Measurements from ENCODE around the gene TRANK1. TPM values are rescaled to one million over a fixed set of nuclear protein-coding genes. Genes with fewer than 3 reads are reported as not detected.
"Not testable (repeated sequence)": the region's sequence is repeated elsewhere in the genome, so short reads cannot be mapped to it uniquely, and the experiment has no call there.

TRANK1 gene
- total RNA-seq, 1 donor from 2014 or later: 5.7 TPM

DNA sequence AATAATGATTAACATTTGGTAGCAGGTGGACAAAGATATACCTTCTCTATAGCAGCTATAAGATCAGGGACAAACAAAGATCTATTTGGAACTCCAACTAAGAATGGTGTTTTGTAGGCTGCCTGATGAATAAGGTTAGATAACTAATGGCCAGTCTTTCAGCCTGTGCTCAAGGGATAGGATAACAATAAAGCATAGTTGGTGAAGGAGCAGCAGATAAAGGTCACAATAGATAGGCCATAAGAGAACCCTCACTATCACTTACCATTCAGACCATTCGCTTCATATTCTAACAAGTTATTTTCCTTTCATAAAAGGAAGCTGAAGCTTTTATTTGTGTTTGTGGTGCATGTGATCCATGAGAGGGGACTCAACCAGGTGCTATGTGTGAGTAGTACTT is 28.3 kb upstream of the TRANK1 start:
- Histone ChIP-seq H3K36me3 (ENCODE audit: control insufficient read depth in 3 of 3, insufficient read depth in 3 of 3, low read length in 3 of 3) (no peaks in the 10 kb centered on the region), H3K9me3 (ENCODE audit: control insufficient read depth in 3 of 3, low read length in 3 of 3) (no peaks in the 10 kb centered on the region), H3K4me1 (ENCODE audit: control insufficient read depth in 3 of 3, insufficient read depth in 3 of 3, low read length in 3 of 3) (no peaks in the 10 kb centered on the region), H3K4me3 (ENCODE audit: low read length in 3 of 3) (no peak overlapping the region), H3K9ac (ENCODE audit: low read depth in 1 of 3, low read length in 3 of 3) (no peak overlapping the region), H3K27ac (ENCODE audit: low read depth, low read length) (no peak overlapping the region), H3K27me3 (ENCODE audit: control insufficient read depth in 3 of 3, insufficient read depth in 3 of 3, low read length in 3 of 3) (no peaks in the 10 kb centered on the region)

DNA sequence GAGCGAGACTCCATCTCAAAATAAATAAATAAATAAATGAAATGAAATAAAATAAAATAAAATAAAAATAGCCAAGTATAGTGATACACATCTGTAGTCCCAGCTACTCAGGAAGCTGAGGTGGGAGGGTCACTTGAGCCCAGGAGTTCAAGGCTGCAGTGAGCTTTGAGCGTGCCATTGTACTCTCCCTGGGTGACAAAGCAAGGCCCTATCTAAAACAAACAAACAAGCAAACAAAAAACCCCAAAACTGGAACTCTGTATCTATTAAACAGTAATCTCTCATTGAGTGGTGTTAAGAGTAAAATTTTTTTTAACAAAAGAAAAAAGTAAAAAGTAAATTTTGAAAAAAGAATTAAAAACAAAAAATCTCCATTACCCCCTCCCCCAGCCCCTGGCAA is 27.3 kb upstream of the TRANK1 start:
- H3K36me3 ChIP-seq (ENCODE audit: control insufficient read depth in 3 of 3, insufficient read depth in 3 of 3, low read length in 3 of 3): no peaks in the 10 kb centered on the region
- H3K27ac ChIP-seq (ENCODE audit: low read depth, low read length): no peak overlapping the region
- no peak overlapping the region for H3K9ac ChIP-seq (ENCODE audit: low read depth in 1 of 3, low read length in 3 of 3)
- H3K4me3 ChIP-seq (ENCODE audit: low read length in 3 of 3): no peak overlapping the region
- H3K4me1 ChIP-seq (ENCODE audit: control insufficient read depth in 3 of 3, insufficient read depth in 3 of 3, low read length in 3 of 3): no peaks in the 10 kb centered on the region
- H3K27me3 ChIP-seq (ENCODE audit: control insufficient read depth in 3 of 3, insufficient read depth in 3 of 3, low read length in 3 of 3): no peaks in the 10 kb centered on the region
- no peaks in the 10 kb centered on the region for H3K9me3 ChIP-seq (ENCODE audit: control insufficient read depth in 3 of 3, low read length in 3 of 3)

DNA sequence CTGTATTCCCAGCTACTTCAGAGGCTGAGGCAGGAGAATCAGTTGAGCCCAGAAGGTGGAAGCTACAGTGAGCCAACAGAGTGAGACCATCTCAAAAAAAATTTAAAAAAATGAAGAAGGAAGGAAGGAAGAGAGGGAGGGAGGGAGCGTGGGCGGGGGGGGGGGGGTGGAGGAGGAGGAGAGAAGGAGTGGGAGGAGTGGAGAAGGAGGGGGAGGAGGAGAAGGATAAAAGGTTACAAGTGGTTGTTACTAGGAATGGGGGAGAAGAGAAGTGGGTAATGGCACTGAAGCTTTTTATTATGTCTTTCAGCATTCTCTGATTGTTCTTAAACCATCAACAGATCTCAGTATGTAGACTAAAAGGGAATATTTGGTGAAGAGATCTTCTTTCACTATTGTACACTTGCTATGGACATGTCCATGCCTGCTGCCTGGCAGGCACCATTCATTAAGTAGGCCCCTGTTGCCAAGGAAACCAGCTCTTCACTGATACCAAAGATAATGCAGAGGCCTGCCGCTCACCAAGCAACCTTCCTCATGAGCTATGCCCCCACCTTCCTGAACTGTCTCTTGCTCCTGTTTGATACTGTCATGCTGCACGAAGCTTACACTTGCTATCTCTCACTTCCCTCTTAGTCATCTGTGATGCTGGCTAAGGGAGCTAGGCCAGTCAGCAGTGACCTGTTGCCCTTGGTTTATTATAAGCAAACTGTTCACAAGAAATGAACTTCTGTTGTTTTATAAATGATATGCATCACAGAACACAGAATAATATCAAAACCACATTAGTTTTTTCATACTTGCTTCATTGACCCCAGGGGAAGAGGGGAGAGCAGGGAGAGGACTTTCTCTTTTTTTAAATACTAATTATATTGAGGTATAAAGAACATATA is 24.9 kb upstream of the TRANK1 start:
- no peaks in the 10 kb centered on the region for H3K9me3 ChIP-seq (ENCODE audit: control insufficient read depth in 3 of 3, low read length in 3 of 3)
- no peaks in the 10 kb centered on the region for H3K27me3 ChIP-seq (ENCODE audit: control insufficient read depth in 3 of 3, insufficient read depth in 3 of 3, low read length in 3 of 3)
- H3K27ac ChIP-seq (ENCODE audit: low read depth, low read length): no peak overlapping the region
- H3K4me1 ChIP-seq (ENCODE audit: control insufficient read depth in 3 of 3, insufficient read depth in 3 of 3, low read length in 3 of 3): no peaks in the 10 kb centered on the region
- H3K4me3 ChIP-seq (ENCODE audit: low read length in 3 of 3): no peak overlapping the region
- H3K9ac ChIP-seq (ENCODE audit: low read depth in 1 of 3, low read length in 3 of 3): no peak overlapping the region
- H3K36me3 ChIP-seq (ENCODE audit: control insufficient read depth in 3 of 3, insufficient read depth in 3 of 3, low read length in 3 of 3): no peaks in the 10 kb centered on the region

DNA sequence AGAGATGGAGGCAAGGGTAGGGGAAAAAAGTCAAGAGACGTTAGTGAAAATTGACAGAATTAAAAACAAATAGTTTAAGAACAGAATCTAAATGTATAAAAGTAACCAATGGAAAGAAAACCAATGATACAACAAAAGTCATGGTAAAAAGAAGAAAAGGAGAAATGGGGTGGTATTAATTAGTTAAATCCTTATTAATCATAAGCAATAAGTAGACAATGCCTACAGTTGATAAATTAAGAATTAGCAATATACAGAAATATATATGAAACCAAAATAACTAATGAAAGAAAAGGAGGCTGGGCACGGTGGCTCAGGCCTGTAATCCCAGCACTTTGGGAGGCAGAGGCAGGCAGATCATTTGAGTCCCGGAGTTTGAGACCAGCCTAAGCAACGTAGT is 24.2 kb upstream of the TRANK1 start:
- no peaks in the 10 kb centered on the region for H3K9me3 ChIP-seq (ENCODE audit: control insufficient read depth in 3 of 3, low read length in 3 of 3)
- no peaks in the 10 kb centered on the region for H3K4me1 ChIP-seq (ENCODE audit: control insufficient read depth in 3 of 3, insufficient read depth in 3 of 3, low read length in 3 of 3)
- no peak overlapping the region for H3K27ac ChIP-seq (ENCODE audit: low read depth, low read length)
- no peaks in the 10 kb centered on the region for H3K36me3 ChIP-seq (ENCODE audit: control insufficient read depth in 3 of 3, insufficient read depth in 3 of 3, low read length in 3 of 3)
- no peak overlapping the region for H3K4me3 ChIP-seq (ENCODE audit: low read length in 3 of 3)
- H3K27me3 ChIP-seq (ENCODE audit: control insufficient read depth in 3 of 3, insufficient read depth in 3 of 3, low read length in 3 of 3): no peaks in the 10 kb centered on the region
- H3K9ac ChIP-seq (ENCODE audit: low read depth in 1 of 3, low read length in 3 of 3): no peak overlapping the region

DNA sequence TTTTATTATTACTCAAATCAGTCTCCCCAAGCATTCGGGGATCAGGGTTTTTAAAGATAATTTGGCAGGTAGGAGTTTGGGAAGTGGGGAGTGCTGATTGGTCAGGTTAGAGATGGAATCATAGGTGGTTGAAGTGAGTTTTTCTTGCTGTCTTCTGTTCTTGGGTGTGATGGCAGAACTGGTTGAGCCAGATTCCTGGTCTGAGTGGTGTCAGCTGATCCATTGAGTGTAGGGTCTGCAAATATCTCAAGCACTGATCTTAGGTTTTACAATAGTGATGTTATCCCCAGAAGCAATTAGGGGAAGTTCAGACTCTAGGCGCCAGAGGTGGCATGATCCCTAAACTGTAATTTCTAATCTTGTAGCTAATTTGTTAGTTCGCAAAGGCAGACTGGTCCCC is 20.6 kb upstream of the TRANK1 start:
- no peak overlapping the region for H3K9ac ChIP-seq (ENCODE audit: low read depth in 1 of 3, low read length in 3 of 3)
- H3K27ac ChIP-seq (ENCODE audit: low read depth, low read length): no peak overlapping the region
- no peak overlapping the region for H3K4me3 ChIP-seq (ENCODE audit: low read length in 3 of 3)
- H3K36me3 ChIP-seq (ENCODE audit: control insufficient read depth in 3 of 3, insufficient read depth in 3 of 3, low read length in 3 of 3): no peaks in the 10 kb centered on the region
- no peaks in the 10 kb centered on the region for H3K4me1 ChIP-seq (ENCODE audit: control insufficient read depth in 3 of 3, insufficient read depth in 3 of 3, low read length in 3 of 3)
- no peaks in the 10 kb centered on the region for H3K9me3 ChIP-seq (ENCODE audit: control insufficient read depth in 3 of 3, low read length in 3 of 3)
- H3K27me3 ChIP-seq (ENCODE audit: control insufficient read depth in 3 of 3, insufficient read depth in 3 of 3, low read length in 3 of 3): no peaks in the 10 kb centered on the region

DNA sequence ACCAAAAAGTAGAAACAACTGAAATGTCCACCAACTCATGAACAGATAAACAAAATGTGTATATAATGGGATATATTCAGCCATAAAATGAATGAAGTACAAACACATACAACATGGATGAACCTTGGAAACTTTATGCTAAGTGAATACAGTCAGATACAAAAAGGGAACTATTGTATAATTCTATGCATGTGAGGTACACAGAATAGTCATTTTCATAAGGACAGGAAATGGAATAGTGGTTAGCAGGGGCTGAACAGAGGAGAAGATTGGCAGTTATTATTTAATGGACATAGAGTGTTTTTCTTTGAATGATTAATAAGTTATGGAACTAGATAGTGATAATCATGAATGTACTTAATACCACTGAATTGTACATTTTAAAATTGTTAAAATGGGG is 20.0 kb upstream of the TRANK1 start:
- H3K9ac ChIP-seq (ENCODE audit: low read depth in 1 of 3, low read length in 3 of 3): no peak overlapping the region
- no peaks in the 10 kb centered on the region for H3K27me3 ChIP-seq (ENCODE audit: control insufficient read depth in 3 of 3, insufficient read depth in 3 of 3, low read length in 3 of 3)
- H3K9me3 ChIP-seq (ENCODE audit: control insufficient read depth in 3 of 3, low read length in 3 of 3): no peaks in the 10 kb centered on the region
- no peaks in the 10 kb centered on the region for H3K36me3 ChIP-seq (ENCODE audit: control insufficient read depth in 3 of 3, insufficient read depth in 3 of 3, low read length in 3 of 3)
- H3K27ac ChIP-seq (ENCODE audit: low read depth, low read length): no peak overlapping the region
- H3K4me1 ChIP-seq (ENCODE audit: control insufficient read depth in 3 of 3, insufficient read depth in 3 of 3, low read length in 3 of 3): no peaks in the 10 kb centered on the region
- H3K4me3 ChIP-seq (ENCODE audit: low read length in 3 of 3): no peak overlapping the region

DNA sequence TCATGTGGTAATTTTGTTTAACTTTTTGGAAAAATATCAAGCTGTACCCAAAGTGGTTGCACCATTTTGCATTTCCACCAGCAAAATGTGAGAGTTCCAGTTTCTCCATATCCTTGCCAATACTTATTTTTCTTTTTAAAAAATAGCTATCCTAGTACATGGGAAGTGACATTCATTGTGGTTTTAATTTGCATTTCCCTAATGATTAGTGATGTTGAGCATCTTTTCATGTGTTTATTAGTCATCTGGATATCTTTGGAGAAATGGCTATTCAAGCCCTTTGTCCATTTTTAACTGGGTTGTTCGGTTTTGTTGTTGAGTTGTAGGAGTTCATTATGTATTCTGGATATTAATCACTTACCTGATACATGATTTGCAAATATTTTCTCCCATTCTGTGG is 19.5 kb upstream of the TRANK1 start:
- Histone ChIP-seq H3K4me1 (ENCODE audit: control insufficient read depth in 3 of 3, insufficient read depth in 3 of 3, low read length in 3 of 3) (no peaks in the 10 kb centered on the region), H3K9ac (ENCODE audit: low read depth in 1 of 3, low read length in 3 of 3) (no peak overlapping the region), H3K36me3 (ENCODE audit: control insufficient read depth in 3 of 3, insufficient read depth in 3 of 3, low read length in 3 of 3) (no peaks in the 10 kb centered on the region), H3K4me3 (ENCODE audit: low read length in 3 of 3) (no peak overlapping the region), H3K27ac (ENCODE audit: low read depth, low read length) (no peak overlapping the region), H3K27me3 (ENCODE audit: control insufficient read depth in 3 of 3, insufficient read depth in 3 of 3, low read length in 3 of 3) (no peaks in the 10 kb centered on the region), H3K9me3 (ENCODE audit: control insufficient read depth in 3 of 3, low read length in 3 of 3) (no peaks in the 10 kb centered on the region)

DNA sequence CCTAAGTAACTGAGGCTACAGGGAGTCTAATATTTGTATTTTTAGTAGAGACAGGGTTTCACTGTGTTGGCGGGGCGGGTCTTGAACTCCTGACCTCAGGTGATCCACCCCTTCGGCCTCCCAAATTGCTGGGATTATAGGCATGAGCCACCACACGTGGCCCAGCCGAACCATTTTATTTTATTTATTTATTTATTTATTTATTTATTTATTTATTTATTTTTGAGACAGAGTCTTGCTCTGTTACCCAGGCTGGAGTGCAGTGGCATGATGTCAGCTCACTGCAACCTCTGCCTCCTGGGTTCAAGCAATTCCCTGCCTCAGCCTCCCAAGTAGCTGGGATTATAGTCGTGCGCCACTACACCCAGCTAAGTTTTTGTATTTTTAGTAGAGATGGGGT is 18.2 kb upstream of the TRANK1 start:
- not testable (repeated sequence) for H3K36me3 ChIP-seq (ENCODE audit: control insufficient read depth in 3 of 3, insufficient read depth in 3 of 3, low read length in 3 of 3); H3K4me3 ChIP-seq (ENCODE audit: low read length in 3 of 3); H3K27me3 ChIP-seq (ENCODE audit: control insufficient read depth in 3 of 3, insufficient read depth in 3 of 3, low read length in 3 of 3); H3K27ac ChIP-seq (ENCODE audit: low read depth, low read length); H3K9ac ChIP-seq (ENCODE audit: low read depth in 1 of 3, low read length in 3 of 3); H3K4me1 ChIP-seq (ENCODE audit: control insufficient read depth in 3 of 3, insufficient read depth in 3 of 3, low read length in 3 of 3); H3K9me3 ChIP-seq (ENCODE audit: control insufficient read depth in 3 of 3, low read length in 3 of 3)

DNA sequence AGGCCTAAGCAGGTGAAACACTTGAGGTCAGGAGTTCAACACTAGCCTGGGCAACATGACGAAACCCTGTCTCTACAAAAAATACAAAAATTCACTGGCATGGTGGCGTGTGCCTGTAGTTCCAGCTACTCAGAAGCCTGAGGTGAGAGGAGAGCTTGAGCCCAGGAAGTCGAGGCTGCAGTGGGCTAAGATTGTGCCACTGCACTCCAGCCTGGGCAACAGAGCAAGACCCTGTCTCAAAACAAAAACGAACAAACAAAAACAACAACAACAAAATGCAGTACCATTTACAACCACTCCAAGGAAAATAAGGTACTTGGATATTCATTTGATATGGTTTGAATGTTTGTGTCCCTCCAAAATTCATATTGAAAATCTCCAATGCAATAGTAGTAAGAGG is 15.6 kb upstream of the TRANK1 start:
- H3K27me3 ChIP-seq (ENCODE audit: control insufficient read depth in 3 of 3, insufficient read depth in 3 of 3, low read length in 3 of 3): no peaks in the 10 kb centered on the region
- no peaks in the 10 kb centered on the region for H3K36me3 ChIP-seq (ENCODE audit: control insufficient read depth in 3 of 3, insufficient read depth in 3 of 3, low read length in 3 of 3)
- H3K9me3 ChIP-seq (ENCODE audit: control insufficient read depth in 3 of 3, low read length in 3 of 3): no peaks in the 10 kb centered on the region
- H3K4me1 ChIP-seq (ENCODE audit: control insufficient read depth in 3 of 3, insufficient read depth in 3 of 3, low read length in 3 of 3): no peaks in the 10 kb centered on the region
- no peak overlapping the region for H3K27ac ChIP-seq (ENCODE audit: low read depth, low read length)
- H3K4me3 ChIP-seq (ENCODE audit: low read length in 3 of 3): no peak overlapping the region
- no peak overlapping the region for H3K9ac ChIP-seq (ENCODE audit: low read depth in 1 of 3, low read length in 3 of 3)

DNA sequence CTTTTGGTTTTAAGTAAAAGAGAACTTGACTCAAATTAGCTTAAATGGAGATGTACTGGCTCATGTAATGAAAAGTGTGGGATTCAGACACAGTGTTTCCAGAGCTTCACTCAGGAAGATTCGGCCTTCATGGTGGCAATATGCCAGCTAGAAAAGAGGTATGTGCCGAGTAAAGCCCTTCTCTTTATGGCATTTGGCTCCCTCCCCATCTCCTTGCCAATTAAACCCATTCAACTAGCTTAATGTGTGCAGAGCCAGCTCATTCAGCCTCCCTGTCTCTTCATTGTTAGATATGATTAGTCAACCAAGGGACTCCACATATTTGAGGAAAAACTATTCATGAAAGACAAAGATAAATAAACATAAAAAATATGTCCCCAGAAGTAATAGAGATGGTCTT is 15.0 kb upstream of the TRANK1 start:
- Histone ChIP-seq H3K27me3 (ENCODE audit: control insufficient read depth in 3 of 3, insufficient read depth in 3 of 3, low read length in 3 of 3) (no peaks in the 10 kb centered on the region), H3K36me3 (ENCODE audit: control insufficient read depth in 3 of 3, insufficient read depth in 3 of 3, low read length in 3 of 3) (no peaks in the 10 kb centered on the region), H3K9ac (ENCODE audit: low read depth in 1 of 3, low read length in 3 of 3) (no peak overlapping the region), H3K4me1 (ENCODE audit: control insufficient read depth in 3 of 3, insufficient read depth in 3 of 3, low read length in 3 of 3) (no peaks in the 10 kb centered on the region), H3K9me3 (ENCODE audit: control insufficient read depth in 3 of 3, low read length in 3 of 3) (no peaks in the 10 kb centered on the region), H3K4me3 (ENCODE audit: low read length in 3 of 3) (no peak overlapping the region), H3K27ac (ENCODE audit: low read depth, low read length) (no peak overlapping the region)

Data from skeletal muscle tissue (tissue), 4 donors.